Loucy (cell line): ENCODE data around the gene KLK12.

Experiments
- H2AFZ ChIP-seq: fragments of 200-600 bp; sonication (generic); 2 replicates; pipeline ENCODE4 v1.6.0; 2016; ENCODE audit warnings: antibody characterized with exemption, mild to moderate bottlenecking, low read length, moderate library complexity
- H3F3A ChIP-seq: fragments of 200-600 bp; 2 replicates; pipeline ENCODE4 v1.6.0; 2016; ENCODE audit warnings: antibody characterized with exemption, low read depth, mild to moderate bottlenecking
- H3K27me3 ChIP-seq: fragments of 200-600 bp; sonication (generic); 2 replicates; pipeline ENCODE4 v1.6.1; 2014; ENCODE audit warnings: low read length, mild to moderate bottlenecking; ENCODE audit not compliant: insufficient read depth, poor library complexity, severe bottlenecking
- H3K36me3 ChIP-seq: fragments of 200-600 bp; sonication (generic); 2 replicates; pipeline ENCODE4 v1.6.1; 2016; ENCODE audit warnings: low read length; ENCODE audit not compliant: insufficient read depth
- H3K4me1 ChIP-seq: fragments of 200-600 bp; sonication (generic); 2 replicates; pipeline ENCODE4 v1.5.1; 2014; ENCODE audit warnings: low read length, mild to moderate bottlenecking; ENCODE audit not compliant: insufficient read depth, poor library complexity, severe bottlenecking
- H3K4me2 ChIP-seq: fragments of 200-600 bp; sonication (generic); 2 replicates; pipeline ENCODE4 v1.6.0; 2014; ENCODE audit warnings: antibody characterized with exemption, low read length, low read depth, mild to moderate bottlenecking; ENCODE audit not compliant: poor library complexity, severe bottlenecking
- H3K4me3 ChIP-seq: fragments of 200-600 bp; sonication (generic); 2 replicates; pipeline ENCODE4 v1.5.1; 2014; ENCODE audit warnings: low read length, mild to moderate bottlenecking, mixed read lengths; ENCODE audit not compliant: poor library complexity, severe bottlenecking
- H3K79me2 ChIP-seq: fragments of 200-600 bp; sonication (generic); 2 replicates; pipeline ENCODE4 v1.6.1; 2014; ENCODE audit warnings: low read length; ENCODE audit not compliant: insufficient read depth
- H3K9ac ChIP-seq: fragments of 200-600 bp; sonication (generic); 2 replicates; pipeline ENCODE4 v1.6.0; 2014; ENCODE audit warnings: mild to moderate bottlenecking, low read depth, low read length, moderate library complexity; ENCODE audit not compliant: poor library complexity, severe bottlenecking
- H3K9me2 ChIP-seq: fragments of 200-600 bp; sonication (generic); replicated peaks from 2 replicates; pipeline ENCODE4 v1.6.1; 2016; ENCODE audit warnings: low read depth, low read length, mixed read lengths
- H3K9me3 ChIP-seq: fragments of 200-600 bp; sonication (generic); 2 replicates; pipeline ENCODE4 v1.6.1; 2014; ENCODE audit warnings: mild to moderate bottlenecking, antibody characterized with exemption, low read length, low read depth; ENCODE audit not compliant: insufficient read depth
- H4K20me1 ChIP-seq: fragments of 200-600 bp; sonication (generic); 2 replicates; pipeline ENCODE4 v1.6.0; 2014; ENCODE audit warnings: antibody characterized with exemption, low read length, mild to moderate bottlenecking; ENCODE audit not compliant: insufficient read depth, poor library complexity, severe bottlenecking
- EZH2phosphoT487 ChIP-seq: fragments of 200-600 bp; IDR thresholded peaks from 2 replicates; pipeline ENCODE4 v1.6.1; 2018; ENCODE audit warnings: antibody characterized with exemption, mild to moderate bottlenecking, moderate library complexity, borderline replicate concordance
- TF ChIP-seq, protein P1 (sequence below): fragments of 200-600 bp; sonication (generic); conservative IDR thresholded peaks from 2 replicates; pipeline ENCODE4 v1.5.1; 2014; ENCODE audit warnings: mild to moderate bottlenecking, antibody characterized with exemption, low read length

The KLK12 gene

DNA sequence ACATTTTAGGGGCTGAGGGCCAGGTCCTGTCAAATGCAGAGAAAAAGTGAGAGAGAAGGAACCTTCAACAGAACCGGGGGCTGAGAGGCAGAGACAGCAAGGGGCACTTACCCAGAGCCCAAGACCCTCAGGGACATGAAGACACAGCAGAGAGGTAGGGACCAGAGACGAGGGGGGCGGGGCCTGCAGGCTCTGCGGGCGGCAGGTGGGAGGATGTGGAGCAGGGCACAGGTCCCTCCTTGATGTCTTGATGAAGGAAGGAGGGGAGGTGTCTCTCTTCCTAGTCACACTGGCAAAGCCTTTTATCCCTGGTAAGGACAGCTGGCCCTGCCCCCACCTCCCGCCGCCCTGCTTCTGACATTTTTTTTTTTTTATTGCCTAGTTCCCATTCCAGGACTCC lies 47.8 kb upstream of the KLK12 start, which contains the start of gene KLK14:
Gene KLK14 (minus strand): TSS at position 277 of the 400 bp plus-strand sequence. CDS start 273 bp downstream, at position 4.
- Histone ChIP-seq H3K9me2 (no peaks in the 10 kb centered on the region), H3K4me3 (no peak within 1 kb of the TSS), H3K4me2 (no peak within 1 kb of the TSS), H2AFZ (no peak within 1 kb of the TSS), H3F3A (no peaks in the 10 kb centered on the region), H3K36me3 (no peaks in the 10 kb centered on the region), H3K79me2 (no peaks in the 10 kb centered on the region), H3K27me3 (no peaks in the 10 kb centered on the region), H4K20me1 (no peaks in the 10 kb centered on the region), H3K9ac (no peak within 1 kb of the TSS), H3K4me1 (no peaks in the 10 kb centered on the region), H3K9me3 (no peaks in the 10 kb centered on the region; the same call in 1 of the 2 replicates)
- TF ChIP-seq, protein P1, sequence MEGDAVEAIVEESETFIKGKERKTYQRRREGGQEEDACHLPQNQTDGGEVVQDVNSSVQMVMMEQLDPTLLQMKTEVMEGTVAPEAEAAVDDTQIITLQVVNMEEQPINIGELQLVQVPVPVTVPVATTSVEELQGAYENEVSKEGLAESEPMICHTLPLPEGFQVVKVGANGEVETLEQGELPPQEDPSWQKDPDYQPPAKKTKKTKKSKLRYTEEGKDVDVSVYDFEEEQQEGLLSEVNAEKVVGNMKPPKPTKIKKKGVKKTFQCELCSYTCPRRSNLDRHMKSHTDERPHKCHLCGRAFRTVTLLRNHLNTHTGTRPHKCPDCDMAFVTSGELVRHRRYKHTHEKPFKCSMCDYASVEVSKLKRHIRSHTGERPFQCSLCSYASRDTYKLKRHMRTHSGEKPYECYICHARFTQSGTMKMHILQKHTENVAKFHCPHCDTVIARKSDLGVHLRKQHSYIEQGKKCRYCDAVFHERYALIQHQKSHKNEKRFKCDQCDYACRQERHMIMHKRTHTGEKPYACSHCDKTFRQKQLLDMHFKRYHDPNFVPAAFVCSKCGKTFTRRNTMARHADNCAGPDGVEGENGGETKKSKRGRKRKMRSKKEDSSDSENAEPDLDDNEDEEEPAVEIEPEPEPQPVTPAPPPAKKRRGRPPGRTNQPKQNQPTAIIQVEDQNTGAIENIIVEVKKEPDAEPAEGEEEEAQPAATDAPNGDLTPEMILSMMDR, result no peak
- TF ChIP-seq EZH2phosphoT487, result no peak

DNA sequence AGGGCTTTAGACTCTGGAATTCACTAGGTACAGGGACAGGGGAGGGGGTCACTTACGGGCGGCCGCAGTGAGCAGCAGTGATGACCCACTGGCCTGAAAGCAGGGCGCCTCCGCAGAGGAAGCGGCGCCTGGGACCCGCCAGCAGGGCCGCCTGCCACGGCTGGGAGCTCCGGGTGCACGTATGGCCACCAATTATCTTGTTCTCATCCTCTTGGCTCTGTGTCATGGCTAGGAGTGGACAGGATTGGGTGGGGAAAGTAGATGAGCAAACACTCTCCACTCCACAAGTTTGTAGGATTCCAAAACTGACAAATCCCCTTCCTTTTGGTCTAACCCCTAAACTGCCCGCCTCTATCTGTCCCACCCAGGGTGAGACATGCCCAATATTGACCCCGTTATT lies 46.7 kb upstream of the KLK12 start:
- Histone ChIP-seq H3K27me3 (no peaks in the 10 kb centered on the region), H3F3A (no peaks in the 10 kb centered on the region), H4K20me1 (no peaks in the 10 kb centered on the region), H2AFZ (no peak overlapping the region), H3K4me1 (no peaks in the 10 kb centered on the region), H3K79me2 (no peaks in the 10 kb centered on the region), H3K36me3 (no peaks in the 10 kb centered on the region), H3K4me2 (no peak overlapping the region), H3K9me2 (no peaks in the 10 kb centered on the region), H3K4me3 (no peak overlapping the region), H3K9me3 (no peaks in the 10 kb centered on the region; the same call in 1 of the 2 replicates), H3K9ac (no peak overlapping the region)
- TF ChIP-seq, protein P1, result no peak
- TF ChIP-seq EZH2phosphoT487, result no peak

DNA sequence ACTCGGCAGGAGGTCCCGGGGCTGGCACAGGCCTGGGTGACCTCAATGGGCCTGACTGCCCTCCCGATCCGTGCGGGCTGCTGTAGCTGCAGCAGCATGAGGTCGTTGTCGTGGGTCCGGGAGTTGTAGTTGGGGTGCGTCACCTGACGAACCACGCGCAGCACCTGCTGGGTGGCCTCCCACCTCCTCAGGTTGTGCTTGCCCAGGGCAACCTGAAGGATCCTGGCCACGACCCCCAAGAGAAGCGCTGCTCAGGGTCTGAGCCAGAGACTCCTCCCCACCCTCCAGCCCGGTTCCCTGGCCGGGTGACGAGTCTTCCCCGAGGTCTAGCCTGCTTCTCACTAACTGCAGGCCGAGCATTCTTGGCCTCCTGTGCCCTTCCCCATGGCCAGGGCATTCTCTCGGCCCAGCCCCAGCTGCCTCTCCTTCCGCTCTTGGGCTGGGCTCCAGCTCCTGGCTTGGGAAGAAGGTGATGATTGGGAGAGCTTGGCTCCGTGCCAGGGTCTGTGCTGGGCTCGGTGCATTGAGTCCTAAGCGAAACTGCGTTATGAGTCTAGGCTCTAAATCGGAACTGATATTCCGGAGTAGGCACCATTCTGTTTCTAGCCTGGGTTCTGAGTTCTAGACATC lies 44.8 kb upstream of the KLK12 start:
- H2AFZ ChIP-seq, result no peak overlapping the region
- H3F3A ChIP-seq, result no peaks in the 10 kb centered on the region
- no peaks in the 10 kb centered on the region for H3K9me2 ChIP-seq
- H3K9me3 ChIP-seq, result no peaks in the 10 kb centered on the region; the same call in 1 of the 2 replicates
- TF ChIP-seq, protein P1, result no peak
- no peak for TF ChIP-seq EZH2phosphoT487
- no peak overlapping the region for H3K4me3 ChIP-seq
- no peaks in the 10 kb centered on the region for H3K79me2 ChIP-seq
- H3K36me3 ChIP-seq, result no peaks in the 10 kb centered on the region
- H3K9ac ChIP-seq, result no peak overlapping the region
- H3K4me2 ChIP-seq, result no peak overlapping the region
- no peaks in the 10 kb centered on the region for H4K20me1 ChIP-seq
- no peaks in the 10 kb centered on the region for H3K27me3 ChIP-seq
- H3K4me1 ChIP-seq, result no peaks in the 10 kb centered on the region
